ENCODE results near the gene PRDM9.
"Not testable (repeated sequence)": the region's sequence is repeated elsewhere in the genome, so short reads cannot be mapped to it uniquely, and the experiment has no call there.

Gene PRDM9

GRCh38 chr5:23527216-23527920, 20.0 kb downstream of the PRDM9 start:
- DNase-seq (ENCODE audit: low spot score), result not testable (repeated sequence)

- no peak for DNase-seq (ENCODE audit: low spot score)
Measured at GRCh38 chr5:23528677-23529076, 21.3 kb downstream of the PRDM9 start.

DNA sequence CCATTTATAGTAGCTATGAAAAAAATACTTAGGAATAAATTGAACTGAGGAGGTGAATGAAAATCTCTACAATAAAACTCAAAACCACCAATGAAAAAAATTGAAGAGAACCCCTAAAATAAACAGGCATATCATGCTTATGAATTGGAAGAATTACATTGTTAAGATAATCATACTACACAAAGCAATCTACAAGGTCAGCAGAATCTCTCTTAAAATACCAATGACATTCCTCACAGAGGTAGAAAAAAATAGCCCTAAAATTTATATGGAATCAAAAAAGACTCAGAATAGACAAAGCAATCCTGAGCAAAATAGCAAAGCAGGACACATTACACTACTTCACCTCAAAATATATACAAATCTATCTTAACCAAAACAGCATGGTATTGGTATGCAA, 23.2 kb downstream of the PRDM9 start:
- DNase-seq (ENCODE audit: low spot score), result no peak

DNA sequence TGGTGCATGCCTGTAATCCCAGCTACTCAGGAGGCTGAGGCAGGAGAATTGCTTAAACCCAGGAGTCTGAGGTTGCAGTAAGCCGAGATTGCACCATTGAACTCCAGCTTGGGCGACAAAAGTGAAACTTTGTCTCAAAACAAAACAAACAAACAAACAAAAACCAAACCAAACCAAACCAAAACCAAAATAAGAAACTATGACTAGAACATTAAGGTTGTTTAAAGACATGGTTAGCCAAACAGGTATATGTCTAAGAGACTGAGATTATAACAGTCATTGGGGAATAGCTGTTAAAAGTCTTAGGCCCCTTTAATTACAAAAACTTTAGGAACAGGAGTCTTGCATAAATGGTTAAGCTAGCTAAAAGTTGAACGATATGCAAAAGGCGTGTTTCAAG, 63.6 kb downstream of the PRDM9 start:
- DNase-seq (ENCODE audit: low spot score), result no peak

All from putamen (tissue), 1 donor.